ENCODE data around the gene SLC30A9.

Gene SLC30A9

DNA sequence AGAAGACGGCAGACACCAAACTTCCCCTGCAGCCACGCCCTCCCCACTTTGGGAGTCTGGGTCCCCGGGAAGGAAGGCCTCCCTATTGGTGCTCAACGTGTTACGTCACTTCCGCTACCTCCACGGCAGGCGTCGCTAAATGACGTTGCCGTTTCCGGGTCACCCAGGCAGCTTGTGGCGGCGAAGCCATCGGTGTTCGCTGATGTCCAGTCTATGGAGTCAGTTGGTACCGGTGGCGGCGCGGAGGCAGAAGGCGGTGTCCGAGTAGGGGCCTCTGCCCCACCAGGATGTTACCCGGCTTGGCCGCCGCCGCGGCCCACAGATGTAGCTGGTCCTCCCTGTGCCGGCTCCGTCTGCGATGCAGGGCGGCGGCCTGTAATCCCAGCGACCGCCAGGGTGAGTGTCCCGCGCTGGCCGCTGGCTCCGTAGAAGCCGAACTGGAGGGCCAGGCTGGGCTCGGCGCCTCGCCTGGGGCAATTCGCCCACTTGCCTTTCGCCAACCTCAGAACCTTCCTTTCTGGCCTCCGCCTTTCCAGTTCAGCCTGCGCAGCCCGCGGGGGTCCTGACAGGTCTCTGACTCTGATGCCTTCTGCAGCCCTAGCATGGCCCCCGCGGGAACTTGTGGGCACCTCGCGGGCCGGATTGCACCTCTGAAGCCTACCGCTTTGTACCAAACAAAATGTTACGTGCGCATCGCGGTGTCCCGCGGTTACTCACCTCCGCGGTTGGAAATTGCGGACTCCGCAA is at the start of gene SLC30A9:
TSS of gene SLC30A9 (plus strand) at position 166 of the 747 bp plus-strand sequence. CDS start at position 288, 122 bp downstream.
- DNase-seq (ENCODE audit: low read depth, low spot score) = peak; percentile 77

DNA sequence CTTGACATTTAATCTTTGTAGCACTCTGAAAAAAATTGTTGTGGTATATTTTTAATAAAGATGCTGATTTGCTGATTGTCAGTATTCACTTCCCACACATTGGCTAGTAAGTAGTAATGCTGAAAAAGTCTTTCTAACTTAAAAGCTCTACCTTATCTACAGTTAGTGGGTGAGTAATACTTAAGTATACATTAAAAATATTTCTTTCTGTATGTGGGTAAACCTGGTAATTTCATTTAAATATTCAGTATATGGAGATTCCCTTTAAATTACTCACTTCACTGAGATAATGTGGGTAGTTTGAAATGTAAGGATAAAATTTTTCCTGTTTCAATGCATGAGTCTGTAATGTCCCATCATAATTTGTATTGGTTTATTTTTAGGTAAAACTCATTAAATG is 49.5 kb upstream of the SLC30A9 start:
- DNase-seq (ENCODE audit: low read depth, low spot score) = no peak

DNA sequence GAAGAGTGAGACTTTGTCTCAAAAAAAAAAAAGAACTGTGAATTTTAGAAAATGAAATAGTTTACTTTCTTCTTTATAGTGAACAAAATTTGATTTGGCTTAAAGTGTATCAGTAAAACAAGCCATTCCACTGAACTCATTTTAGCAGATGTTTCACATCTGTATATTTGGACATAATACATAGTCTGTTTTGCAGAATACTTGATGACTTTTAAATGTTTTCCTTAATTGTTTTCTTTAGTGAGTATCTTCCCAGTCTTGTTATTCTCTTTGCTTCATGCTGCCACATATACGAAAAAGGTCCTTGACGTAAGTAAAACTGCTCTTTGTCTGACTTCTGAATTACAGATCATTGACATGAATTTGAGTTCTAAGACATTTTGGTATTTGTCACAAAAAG is 46.8 kb upstream of the SLC30A9 start:
- no peak for DNase-seq (ENCODE audit: low read depth, low spot score)

DNA sequence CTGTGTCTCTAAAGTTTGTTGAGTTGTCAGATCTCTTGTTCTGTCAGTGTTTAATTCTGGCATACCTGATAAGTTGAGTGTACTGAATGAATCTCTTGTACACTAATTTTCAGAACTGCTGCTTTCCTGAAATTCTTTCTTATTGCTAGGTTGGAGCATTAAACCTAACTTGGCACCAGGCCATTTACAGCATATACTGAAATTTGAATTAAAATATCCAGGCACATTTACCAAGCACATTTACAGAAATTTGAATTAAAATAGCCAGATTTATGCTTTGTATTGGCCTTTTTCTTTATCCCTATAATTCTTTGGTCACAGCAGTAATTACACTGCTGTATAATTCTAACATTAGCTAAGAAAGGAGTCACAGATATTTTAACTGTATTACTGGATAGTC is 46.2 kb upstream of the SLC30A9 start:
- no peak for DNase-seq (ENCODE audit: low read depth, low spot score)

DNA sequence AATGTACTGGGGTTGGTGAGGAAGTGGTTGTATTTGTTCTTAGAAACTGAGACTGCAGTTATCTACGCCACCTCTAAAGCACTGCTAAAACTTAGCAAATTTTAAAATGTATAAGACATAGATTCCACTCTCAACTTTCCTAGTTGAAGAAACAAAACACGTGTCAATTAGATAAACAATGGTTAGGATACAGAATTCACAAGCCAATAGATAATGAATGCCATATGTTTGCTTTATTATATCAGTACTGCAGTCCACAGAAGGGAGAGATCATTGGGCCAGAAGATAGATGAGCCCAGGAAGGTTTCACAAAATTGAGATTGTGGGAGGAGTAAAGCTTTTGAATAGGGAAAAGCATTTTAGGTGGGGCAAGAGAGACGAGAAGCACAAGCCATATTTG is 40.8 kb upstream of the SLC30A9 start:
- no peak for DNase-seq (ENCODE audit: low read depth, low spot score)

DNA sequence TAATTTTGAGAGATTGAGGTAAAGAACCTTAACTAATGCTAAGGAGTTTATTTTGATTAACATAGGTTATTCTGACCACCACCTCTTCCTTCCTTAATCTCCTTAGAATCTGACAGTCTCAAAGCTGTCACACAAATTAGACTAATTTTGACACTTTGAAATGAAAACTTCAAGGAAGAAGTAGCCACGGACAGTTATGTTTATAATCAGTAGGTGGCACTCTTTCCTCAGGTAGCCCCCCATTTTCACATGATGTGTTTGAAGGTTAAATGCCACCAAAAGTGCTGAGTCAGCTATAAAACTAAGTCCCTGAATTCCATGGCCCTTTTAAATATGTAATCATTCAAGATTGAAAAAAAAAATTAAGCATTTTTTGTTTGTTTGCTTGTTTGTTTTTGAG is 32.7 kb upstream of the SLC30A9 start:
- DNase-seq (ENCODE audit: low read depth, low spot score) = no peak

DNA sequence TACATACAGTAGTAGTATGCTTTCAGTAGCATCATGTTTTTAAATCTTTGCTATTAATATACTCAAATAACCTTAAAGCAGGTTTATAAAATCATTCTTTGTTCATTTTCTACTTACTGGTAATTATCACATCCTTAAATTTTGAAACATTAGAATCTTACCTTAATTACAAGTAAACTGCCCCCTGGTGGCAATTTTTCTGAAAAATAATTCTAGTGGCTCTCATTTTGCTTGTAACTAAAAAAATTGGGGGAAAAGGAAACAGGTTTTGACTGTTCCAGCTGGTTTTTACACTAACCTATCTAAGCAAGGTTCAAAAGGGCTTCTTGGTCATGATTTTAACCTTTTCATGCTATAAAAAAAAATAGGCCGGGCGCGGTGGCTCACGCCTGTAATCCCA is 27.2 kb upstream of the SLC30A9 start:
- DNase-seq (ENCODE audit: low read depth, low spot score) = no peak

DNA sequence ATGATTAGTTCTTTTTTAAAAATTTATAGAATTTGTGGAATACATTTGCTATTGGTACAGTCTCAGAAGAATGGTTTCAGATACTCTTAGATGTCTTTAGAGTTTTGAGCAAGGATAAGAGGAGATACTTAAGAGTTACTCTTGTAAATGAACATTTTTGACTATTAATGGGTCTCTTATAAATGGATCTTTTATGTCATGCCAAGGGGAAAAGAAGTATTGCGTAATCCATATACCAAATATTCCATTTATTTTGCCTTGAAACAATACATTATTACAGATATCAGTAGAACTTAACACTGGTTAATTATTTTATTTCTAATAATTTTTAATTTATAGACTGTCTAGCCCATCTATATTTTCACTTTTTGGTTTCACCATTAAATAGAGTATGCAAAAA is 25.9 kb upstream of the SLC30A9 start:
- DNase-seq (ENCODE audit: low read depth, low spot score) = no peak

DNA sequence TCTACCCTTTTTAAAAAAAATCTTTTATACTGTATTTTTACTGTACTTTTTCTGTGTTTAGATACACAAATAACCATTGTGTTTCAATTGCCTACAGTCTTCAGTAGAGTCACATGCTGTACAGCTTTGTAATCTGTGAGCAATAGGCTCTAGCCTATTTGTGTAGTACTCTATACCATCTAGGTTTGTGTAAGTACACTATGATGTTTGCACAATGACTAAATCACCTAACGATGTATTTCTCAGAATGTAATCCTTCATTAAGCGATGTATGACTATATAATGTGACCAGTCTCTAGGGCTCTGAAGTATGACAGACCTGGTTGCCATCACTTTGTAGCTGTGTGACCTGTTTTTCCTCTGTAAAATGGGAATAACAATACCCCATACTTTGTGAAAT is 22.9 kb upstream of the SLC30A9 start:
- no peak for DNase-seq (ENCODE audit: low read depth, low spot score)

DNA sequence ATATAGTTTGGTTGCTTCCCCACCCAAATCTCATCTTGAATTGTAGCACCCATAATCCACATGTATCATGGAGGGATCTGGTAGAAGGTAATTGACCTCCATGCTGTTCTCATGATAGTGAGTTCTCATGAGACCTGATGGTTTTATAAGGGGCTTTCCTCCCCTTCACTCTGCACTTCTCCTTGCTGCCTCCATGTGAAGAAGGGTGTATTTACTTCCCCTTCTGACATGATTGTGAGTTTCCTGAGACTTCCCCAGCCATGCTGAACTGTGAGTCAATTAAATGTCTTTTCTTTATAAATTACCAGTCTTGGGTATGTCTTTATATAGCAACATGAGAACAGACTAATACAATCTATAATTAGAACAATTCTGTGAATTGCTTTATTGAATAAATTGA is 20.7 kb upstream of the SLC30A9 start:
- DNase-seq (ENCODE audit: low read depth, low spot score) = no peak

DNA sequence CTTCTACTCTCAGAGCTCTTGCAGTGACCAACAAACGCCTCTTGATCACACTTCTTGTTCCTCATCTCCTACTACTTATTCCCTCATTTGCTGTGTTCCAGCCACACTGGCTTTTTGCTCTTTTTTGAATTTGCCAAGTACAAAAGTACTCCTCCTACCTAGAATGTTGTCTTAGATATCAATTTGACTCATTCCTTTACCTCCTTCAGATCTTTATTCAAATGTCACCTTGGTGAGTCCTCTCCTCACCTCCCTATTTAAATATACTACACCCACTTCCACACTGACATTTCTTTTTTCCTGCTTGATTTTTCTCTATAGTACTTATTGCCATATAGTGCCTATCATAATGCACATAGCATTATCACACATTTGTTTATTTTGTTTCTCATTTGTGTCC is 15.0 kb upstream of the SLC30A9 start:
- DNase-seq (ENCODE audit: low read depth, low spot score) = no peak

DNA sequence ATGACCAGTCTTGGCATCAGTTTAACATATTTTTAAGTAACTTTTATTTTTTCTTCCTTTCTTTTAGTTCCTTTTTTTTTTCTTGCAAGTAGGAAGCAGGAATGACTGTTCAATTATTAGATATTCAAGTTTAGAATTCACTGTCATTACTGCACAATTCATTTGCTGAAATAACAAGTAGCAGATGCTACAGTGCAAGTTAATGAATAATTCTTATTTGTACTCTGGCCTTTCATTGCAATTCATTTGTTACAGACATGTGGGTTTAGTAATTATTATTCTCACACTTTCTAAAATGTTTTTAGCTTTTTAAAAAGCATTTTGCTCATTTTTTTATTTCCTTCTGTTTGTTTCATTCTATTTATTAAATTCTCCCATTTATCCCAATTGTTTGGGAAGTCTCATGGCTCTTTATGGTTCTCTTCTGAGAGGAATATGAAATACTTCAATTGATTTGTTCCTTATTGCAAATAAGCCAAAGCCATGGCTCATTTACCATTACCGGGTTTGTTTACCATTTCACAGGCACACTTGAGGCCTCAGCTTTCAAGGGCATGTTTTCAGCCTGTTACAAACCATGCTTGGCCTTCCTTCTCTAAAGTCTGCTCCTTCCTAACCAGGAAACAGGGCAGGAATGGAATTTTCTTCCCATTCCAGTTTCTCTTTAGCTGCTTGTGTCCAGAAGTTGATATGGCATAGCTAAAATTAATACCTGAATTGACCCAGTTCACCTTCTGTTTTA is 13.4 kb upstream of the SLC30A9 start:
- DNase-seq (ENCODE audit: low read depth, low spot score) = no peak

DNA sequence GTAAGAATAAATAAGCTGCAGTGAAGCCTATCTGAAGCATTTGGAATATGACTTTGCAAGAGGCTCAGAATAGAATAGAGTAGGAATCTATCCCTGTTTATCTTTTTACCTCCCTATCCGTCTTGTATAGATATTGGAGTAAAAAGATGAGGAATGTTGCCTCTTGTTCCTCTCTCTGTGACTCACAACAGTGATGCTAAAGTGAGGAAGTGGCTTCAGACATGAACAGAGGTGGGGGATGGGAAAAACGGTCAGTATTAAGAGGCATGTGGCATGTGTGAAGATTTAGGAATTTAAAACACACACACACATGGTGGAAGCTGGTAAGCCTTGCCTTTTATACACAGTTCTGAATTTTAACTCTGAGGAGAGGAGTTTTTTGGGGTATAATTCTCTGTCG is 12.6 kb upstream of the SLC30A9 start:
- no peak for DNase-seq (ENCODE audit: low read depth, low spot score)

DNA sequence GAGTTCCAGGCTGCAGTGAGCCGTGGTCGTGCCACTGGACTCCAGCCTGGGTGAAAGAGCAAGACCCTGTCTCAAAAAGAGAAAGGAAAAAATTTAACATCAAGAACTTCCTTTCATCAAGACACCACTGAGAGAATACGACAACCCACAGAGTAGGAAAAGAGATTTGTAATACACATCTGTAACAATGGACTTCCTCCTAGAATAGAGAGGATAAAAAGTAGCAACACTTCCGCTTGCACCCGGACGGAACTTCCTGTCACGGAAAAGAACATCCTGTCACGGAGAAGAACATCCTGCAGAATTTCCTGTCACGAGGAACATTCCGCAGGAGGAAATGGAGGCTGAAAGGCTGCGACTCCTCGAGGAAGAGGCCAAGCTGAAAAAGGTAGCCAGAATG is 8.9 kb upstream of the SLC30A9 start, which contains the start of gene DCAF4L1:
TSS of gene DCAF4L1 (plus strand) at position 301 of the 400 bp plus-strand sequence. CDS start at position 338, 37 bp downstream.
- no peak for DNase-seq (ENCODE audit: low read depth, low spot score)

DNA sequence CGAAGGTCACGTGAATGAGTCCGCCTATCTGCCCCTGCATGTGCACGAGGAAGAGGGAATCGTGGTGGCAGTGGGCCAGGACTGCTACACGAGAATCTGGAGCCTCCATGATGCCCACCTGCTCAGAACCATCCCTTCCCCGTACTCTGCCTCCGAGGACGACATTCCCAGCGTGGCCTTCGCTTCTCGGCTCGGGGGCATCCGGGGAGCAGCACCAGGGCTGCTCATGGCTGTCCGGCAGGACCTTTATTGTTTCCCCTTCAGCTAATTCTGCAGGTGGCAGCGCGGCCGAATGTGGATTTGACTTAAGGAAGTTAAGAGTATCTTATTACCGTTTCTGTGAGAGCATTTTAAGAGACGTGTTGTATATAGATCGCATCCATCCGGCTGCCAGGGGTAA is 7.6 kb upstream of the SLC30A9 start:
- DNase-seq (ENCODE audit: low read depth, low spot score) = no peak

DNA sequence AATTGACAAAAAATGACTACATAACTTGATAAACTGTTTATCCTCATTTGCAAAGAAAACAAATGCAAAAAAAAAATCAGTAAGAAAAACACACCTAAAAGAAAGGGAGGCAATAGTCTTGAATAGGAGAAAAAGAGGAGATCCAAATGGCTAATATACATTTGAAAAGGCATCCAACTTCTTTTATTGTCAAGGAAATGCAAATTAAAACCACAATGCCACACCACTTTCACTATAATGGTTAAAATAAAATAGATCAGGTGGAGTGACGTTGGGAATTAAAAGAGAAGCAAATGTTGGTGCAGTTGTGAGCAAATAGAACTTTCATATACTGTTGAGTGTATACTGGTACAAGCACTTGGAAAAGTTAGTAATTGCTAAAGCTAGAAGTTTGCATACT is 5.2 kb upstream of the SLC30A9 start:
- DNase-seq (ENCODE audit: low read depth, low spot score) = no peak

DNA sequence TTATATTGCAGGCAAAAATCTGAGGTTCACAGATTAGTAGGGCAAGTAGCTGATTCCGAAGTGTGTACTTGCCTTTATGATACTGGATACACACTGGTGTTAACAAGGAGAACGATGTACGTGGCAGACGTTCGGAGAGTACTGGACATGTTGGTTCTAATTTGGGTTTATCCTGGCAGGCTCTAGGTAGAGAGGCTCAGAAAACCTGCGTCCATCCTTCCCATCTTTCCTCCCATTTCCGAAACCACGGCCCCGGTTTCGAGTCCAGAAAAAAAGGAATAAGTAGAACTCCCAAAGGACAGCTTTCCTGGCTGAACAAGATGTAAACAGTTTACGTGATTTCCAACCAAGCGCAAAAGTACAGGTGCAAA is 351 bp upstream of the SLC30A9 start:
- DNase-seq (ENCODE audit: low read depth, low spot score) = no peak

DNA sequence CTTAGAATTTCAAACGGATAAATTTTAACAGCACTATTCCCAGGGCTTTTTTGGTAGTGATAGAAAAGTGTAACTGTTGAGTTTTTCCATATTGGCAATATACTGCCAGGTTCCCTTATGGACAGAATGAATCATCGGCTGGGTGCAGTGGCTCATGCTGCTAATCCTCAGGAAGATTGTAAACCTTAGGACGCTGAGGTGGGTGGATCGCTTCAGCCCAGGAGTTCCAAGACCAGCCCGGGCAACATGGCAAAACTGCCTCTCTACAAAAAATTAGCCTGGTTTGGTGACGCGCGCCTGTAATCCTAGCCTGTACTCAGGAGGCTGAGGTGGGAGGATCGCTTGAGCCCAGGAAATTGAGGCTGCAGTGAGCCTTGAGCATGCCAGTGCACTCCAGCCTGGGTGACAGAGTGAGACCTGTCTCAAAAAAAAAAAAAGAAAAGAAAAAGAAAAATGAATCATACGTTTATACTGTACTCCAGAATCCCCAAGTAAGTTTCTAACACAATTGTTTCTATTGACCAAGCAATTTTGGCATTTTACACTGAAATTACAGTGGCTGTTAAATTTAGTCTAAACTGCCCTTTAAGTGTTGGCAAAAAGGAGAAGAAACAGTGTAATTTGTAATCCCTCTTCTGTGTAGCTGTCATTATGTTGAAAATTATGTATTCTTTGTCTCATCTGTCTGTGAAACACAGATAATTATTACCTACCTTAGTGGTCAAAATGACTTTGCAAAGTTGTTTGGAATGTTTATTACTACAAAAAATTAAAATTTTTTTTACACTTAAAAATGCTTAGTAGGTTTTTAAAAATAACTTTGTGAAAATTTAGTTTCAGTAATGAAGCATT is 1.8 kb downstream of the SLC30A9 start:
- no peak for DNase-seq (ENCODE audit: low read depth, low spot score)

DNA sequence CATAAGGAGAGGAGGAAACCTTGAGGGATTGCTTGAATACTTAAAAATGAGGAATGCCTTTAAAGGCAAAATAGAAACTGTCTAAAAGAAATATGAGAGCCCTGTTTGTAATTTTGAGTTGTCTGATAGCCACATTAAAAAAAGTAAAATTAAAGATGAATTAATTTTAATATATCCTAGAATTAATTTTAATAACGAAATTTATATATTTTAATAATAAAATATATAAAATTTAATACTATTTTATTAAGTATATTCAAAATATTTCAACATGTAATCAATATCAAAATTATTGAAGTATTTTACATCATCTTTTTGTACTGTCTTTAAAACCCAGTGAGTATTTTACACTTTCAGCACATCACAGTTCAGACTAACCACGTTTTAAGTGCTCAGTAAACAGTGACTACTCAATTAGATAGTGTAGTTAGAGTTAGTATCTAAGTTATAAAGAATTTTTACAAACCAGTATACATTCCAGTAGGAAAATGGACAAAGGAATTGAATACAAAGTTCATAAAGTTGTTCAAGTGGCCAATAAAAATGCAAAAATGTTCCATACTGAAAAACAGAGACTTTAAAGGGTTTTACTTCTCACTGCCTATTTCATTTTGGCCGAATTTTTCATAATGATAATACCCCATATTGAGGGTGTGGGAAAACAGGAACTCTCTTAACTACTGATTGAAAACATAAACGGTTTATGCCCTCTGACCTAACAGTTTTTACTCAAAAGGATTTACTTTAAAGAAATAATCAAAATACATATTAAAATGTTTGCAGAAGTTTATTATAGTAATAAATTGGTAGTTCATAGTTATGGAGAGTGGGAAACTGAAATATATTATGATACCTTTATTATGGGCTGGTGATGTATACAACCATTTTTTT is 2.9 kb downstream of the SLC30A9 start:
- DNase-seq (ENCODE audit: low read depth, low spot score) = no peak

DNA sequence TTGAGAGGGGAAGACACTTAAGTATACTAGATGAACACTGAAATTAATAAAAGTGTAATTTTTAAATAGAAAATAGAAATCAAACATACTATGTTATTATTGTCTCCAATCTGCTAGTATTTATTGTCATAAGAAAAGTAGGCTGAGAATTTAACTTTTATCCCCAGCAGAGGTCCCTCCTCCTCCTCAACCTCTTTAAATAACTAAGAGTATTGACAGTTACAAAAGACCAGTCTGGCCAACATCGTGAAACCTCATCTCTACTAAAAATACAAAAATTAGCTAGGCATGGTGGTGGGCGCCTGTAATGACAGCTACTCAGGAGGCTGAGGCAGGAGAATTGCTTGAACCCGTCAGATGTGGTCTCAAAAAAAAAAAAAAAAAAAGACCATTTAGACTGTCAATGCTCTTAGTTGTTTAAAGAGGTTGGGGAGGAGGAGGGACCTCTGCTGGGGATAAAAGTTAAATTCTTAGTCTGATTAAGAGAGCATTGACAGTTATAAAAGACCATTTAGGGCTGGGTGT is 4.2 kb downstream of the SLC30A9 start:
- no peak for DNase-seq (ENCODE audit: low read depth, low spot score)

DNA sequence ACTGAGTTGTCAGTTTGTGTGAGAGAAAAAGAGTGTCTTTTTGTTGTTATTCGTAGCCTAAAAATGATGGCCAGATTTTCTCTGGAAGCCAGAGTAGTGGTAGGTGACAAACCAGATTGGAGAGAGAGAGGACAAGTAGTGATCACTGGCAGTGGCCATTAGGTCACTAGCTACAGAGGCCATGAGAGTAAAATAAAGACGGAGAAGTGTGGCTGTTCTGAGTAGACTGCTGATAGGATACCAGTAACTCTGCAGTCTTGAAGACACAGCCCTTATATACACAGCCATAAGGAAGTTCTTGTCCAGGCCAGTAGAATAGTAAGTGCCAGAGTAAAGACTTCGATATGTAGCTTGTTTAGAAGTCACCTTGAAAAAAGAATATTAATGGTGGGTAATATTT is 7.7 kb downstream of the SLC30A9 start:
- DNase-seq (ENCODE audit: low read depth, low spot score) = no peak
